ENCODE data around the gene PKD1L1.
"Not testable (repeated sequence)": the region's sequence is repeated elsewhere in the genome, so short reads cannot be mapped to it uniquely, and the experiment has no call there.

Gene PKD1L1

DNA sequence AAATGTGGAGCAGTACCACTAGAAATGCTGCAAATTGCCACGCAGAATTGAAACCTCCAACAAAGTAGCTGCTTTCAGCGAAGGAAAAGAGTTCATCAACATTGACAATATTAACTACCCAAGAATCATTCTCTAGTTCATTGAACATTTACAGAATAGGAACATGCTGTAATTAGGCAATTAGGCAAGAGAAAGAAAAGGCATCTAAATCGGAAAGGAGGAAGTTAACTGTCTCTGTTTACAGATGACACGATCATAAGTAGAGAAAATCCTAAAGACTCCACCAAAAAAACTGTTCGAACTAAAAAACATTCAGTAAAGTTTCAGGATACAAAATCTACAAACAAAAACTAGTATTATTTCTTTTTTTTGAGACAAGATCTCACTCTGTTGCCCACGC lies 8.9 kb upstream of the PKD1L1 start:
- DNase-seq: no peak

DNA sequence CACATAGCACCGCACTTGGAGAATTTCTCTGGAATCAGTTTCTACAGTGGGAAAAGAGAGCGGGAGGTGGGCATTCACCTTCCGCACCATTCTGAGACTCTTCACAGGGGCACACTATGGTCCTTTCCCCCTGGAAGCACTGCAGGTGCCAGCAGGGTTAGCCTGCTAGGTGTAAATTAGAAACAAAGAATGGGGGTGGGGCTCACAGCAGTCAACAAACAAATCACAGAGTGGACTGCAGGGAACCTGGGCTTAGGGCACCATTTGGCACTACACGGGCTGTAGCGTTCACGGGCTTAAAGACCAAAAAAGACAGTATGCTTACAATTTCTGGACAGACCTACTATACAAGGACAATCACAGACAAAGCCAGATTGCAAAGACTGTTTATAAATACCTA lies 8.0 kb upstream of the PKD1L1 start:
- no peak for DNase-seq

DNA sequence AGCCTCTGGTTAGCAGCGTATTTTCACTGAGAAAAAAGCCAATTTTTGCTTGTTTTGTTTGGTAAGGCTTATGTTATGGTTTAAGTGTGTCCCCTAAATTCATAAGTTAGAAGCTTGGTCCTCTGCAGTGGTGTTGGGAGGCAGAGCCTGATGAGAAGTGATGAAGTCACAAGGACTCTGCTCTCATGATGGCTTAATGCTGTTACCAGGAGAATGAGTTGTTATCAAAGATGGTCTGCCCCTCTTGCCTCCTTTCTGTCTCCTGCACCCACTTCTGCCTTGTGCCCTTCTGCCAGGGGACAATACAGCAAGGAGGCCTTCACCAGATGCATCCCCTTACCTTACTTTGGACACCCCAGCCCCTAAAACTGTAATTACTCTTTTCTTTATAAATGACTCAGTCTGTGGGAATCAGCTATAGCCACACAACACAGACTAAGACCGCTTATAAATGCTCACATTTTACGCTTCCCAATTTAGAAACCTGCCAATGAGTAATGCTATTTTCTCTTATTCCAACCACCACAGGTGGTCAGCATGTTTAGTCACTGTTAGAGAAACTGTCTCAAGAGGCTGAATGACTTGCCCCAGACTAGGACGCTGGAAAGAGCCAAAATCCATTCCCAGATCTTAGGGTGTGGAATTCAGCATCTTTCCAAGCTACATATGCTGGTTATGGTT lies 6.1 kb upstream of the PKD1L1 start:
- DNase-seq: no peak

DNA sequence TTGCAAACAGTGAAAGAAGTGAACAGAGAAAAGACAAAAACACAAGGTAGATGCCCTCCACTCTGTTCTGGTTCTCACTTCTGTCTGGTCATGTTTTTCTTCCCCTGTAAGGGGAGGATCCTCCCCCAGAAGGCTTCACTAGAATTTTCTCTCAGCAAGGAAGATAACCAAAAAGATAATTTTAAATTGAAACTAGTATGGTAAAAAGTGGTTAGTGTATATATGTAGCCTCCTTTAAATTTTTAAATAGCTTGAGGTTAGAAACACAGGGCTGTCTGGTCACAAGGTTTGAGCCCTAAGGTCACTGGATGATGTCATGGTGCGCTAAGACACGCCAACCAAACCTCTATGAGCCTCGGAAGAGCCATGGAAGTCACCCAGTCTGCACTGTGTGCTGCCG lies 5.6 kb upstream of the PKD1L1 start:
- DNase-seq: no peak

DNA sequence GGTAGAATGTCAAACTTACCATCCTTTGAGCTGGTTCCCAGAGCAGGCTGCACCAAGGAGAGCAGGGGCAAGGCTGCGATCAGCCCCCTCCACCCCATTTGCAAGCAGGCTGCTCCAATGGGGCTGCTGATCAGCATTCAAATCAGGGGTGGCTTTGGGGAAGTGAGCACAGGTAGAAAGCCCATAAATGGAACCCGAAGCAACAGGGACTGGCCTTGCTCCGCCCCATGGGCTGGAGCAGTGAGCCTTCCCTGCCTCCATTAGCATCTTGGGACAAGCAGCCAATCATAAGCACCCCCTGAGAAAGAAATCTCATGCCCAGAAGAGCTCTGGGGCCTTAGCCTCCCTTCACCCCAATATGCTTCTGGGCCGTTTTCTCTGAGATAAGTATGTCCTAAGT lies 4.0 kb upstream of the PKD1L1 start:
- DNase-seq: no peak

DNA sequence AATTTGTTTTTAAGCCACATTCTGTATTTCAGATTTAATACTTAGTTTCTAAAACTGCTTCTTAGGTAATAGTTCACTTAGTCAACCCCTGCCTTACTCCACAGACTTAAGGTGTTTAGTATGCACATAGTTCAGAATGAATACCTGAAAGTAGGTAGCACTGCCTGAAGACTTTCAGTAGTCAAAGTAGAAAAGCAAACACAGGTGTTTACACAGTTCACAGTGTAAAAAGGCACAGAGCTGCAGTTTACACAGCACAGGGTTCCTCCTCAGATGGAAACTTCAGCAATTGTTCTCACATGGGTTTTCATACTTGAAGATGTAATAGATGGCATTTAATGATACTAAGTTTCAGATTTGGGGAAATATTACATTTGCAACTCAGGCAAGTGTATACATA lies 3.1 kb upstream of the PKD1L1 start:
- DNase-seq: no peak

DNA sequence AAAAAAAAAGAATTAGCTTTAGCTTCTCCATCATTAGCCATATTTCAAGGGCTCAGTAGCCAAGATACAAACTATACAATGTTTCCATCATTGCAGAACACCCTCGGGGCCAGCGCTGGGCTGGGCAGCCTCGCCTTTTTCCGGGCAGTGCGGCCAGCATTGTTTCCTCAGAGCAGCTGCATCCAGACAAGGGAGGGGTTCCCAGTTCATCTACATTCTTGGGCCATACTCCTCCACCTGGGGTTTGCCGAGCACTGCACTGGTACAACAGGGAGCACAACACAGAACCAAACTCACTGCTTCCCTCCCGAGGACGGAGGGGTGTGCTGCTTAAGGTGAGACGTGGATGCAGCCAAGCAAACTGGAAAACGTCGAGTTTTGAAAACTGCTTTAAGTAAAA lies 2.4 kb upstream of the PKD1L1 start:
- no peak for DNase-seq

DNA sequence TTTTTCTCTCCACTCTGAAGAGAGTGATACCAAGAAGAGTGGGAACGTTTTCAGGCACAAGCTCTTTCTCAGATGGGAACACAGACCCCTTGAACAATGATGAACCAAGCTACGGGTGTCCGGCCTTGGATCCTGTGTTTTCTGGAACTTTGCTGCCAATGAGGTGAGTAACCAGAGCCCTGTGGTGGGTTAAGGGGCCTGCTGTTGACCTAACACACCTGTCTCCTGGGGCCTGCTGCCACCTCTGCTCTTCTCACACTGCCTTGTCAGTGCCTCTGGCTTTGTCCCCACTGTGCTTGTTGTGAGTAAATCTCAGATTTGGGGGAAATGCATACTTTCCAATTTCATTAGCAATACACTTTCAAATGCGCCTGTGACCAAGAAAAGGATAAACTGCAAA lies 1.4 kb upstream of the PKD1L1 start:
- DNase-seq: no peak

DNA sequence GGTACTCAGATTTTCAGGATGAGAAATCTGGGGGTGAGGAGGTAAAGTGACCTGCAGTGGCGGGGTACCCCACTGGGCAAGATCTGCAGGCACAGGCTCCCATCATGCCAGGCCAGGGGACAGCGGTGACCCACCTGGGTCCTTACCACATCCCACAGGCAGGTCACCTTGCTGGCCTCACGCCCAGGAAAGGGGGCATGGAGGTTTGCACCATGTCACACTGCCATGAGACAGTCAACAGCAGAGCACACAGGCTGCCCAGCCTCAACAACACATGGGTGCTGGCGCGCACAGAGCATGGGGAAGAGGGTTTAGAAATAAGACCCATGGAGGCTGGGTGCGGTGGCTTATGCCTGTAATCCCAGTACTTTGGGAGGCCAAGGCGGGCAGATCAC lies 914 bp downstream of the PKD1L1 start:
- no peak for DNase-seq

DNA sequence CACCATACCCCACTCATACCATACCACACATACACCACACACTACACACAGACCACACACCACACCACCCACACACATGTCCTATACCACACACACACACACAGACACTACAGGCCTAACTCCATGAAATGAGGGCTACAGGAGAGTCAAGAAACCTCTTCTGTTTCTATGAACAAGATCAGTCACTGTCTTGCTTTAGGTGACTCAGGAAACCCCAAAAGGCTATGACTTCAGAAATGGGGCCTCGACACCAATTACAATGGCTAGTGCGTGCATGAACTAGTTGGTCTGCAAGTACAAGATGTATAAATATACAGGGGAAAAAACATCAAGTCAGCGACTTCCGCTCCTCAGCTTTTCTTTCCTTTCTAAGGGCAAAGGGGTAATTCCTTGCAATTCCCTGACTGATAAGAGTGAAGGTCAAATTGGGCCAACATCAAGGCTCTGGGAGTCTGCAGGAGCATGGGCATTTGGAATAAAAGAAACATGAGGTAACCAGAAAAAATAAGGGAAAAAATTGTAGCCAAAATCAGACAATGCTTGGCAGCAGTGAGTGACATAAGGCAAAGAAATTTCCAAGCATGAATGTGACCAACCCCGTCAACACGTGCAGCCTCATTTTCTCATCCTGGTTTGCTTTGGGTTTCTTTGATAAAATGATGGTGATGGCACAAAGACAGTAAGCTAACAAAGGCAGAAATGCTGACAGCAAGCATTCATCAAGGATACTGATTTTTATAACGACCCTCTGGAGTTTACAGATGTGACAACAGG lies 1.5 kb downstream of the PKD1L1 start:
- no peak for DNase-seq

DNA sequence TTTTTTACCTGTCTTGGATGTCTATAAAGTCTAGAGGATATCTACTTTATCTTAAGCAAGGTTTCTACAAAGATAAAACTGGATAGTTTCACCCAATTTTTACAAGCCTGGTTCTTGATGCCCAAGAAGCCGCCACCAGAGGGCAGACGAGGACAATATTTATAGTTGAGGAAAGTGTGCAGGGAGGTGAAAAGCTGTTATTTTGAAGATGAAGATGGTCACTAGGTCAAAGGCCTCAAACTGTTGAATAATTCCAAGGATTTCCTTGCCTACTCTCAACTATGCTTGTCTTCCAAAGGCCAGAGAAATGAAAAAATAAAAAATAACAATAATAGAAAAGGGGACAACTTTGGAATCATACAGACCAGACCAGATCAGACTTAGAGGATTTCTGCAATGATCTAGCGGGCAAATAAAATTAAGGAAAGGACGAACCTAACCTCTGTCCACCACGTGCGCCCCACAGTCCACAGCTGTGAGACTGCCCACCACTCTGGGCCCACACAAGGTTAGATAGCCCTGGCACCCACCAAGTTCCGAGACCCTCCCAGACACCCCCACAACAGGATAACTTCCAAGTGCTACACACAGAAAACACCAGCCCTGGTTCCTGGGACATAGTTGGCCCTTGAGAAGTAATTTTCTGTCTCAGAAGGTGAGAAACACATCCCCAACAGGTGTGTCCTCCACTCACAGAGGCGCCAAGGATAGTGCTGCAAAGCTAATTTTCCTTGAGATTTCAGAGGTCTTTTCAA lies 2.8 kb downstream of the PKD1L1 start:
- peak; percentile 24 for DNase-seq

DNA sequence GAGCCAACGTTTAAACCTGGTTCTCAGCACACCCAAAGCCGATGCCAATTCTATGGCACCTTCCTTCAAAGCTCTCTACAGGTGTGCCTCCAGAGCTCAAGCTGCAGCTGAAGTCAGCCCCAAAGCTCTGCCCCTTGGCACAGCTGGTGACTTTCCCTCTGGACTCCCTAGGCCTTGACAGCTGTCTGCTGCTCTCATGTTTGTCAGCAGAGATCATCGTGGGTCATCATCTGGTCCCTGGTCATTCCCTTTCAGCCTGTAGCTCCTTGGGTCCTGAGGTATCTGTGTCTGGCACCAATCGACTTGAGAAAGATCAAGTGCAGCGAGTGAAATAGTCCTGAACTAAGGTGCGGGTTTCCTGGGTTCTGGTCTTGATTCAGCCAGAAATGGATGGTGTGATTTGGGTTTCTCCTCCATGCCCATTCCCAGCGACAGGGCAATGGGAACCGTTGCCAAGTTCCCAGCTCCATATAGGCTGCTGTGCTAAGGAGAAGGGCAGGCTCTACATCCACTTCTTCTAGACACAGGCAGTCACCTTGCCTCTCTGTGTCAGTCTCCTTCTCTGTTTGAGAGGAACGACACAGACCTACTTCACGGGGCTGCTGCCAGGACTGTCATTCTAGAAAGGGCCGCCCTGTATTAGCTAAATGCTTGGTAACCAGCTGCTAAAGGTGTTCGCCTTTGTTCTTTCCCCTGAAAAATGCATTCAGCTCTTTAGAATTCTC lies 3.6 kb downstream of the PKD1L1 start:
- no peak for DNase-seq

DNA sequence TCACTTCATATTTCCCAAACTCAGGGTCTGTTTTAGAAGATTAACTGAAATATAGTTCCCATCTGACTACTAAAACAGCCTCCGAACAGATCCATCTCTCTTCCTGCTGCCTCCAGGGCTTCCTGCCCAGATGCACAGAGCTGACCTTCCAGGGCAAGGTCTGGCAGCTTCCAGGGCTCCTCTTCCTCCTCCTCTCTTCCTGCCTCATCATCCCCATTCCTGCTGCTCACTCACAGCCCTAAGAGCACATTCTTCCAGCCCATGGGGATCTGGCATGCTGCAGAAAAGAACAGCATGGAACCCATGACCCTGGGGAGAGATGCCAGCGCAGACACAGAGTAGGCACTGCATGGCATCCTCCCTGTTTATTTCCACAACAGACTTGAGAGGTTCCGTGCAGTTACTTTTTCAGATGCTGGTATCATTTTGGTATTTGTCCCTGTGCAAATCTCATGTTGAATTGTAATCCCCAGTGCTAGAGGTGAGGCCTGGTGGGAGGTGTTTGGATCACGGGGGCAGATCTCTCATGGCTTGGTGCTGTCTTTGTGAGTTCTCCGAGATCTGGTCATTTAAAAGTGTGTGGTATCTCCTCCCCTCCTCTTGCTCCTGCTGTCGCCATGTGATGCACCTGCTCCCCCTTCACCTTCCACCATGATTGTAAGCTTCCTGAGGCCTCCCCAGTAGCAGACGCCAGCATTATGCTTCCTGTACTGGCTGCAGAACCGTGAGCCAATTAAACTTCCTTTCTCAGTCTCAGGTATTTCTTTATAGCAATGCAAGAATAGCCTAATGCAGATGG lies 4.4 kb downstream of the PKD1L1 start:
- no peak for DNase-seq

DNA sequence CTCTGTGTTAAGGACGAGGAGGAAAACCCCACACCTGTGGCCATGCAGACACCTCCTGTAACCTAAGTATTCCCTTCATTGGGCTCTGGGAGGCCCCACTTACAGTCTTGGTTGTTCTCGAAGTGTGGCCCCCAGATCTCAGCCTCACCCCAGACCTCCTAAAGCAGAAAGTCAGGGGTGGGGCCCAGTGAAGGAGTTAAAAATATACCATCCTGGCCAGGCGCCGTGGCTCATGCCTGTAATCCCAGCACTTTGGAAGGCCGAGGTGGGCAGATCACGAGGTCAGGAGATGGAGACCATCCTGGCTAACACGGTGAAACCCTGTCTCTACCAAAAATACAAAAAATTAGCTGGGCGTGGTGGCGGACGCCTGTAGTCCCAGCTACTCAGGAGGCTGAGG lies 5.6 kb downstream of the PKD1L1 start:
- not testable (repeated sequence) for DNase-seq

DNA sequence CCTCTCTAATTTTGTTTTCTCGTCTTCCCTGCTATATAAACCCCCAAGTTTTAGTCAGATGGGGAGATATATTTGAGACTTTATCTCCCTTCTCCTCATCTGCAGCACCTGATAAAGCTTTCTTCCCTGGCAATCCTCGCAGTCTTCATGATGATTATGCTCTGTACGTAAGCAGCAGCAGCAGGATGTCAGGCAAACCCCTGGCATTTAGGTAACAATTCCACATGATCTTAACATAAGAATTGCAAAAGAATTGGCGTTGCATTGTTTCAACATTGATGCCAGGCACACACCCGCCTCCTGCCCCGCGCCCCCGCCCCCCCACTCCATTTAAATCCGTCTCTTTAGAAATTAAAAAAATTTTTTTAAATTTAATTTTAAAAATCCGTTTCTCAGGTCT lies 6.1 kb downstream of the PKD1L1 start:
- no peak for DNase-seq

DNA sequence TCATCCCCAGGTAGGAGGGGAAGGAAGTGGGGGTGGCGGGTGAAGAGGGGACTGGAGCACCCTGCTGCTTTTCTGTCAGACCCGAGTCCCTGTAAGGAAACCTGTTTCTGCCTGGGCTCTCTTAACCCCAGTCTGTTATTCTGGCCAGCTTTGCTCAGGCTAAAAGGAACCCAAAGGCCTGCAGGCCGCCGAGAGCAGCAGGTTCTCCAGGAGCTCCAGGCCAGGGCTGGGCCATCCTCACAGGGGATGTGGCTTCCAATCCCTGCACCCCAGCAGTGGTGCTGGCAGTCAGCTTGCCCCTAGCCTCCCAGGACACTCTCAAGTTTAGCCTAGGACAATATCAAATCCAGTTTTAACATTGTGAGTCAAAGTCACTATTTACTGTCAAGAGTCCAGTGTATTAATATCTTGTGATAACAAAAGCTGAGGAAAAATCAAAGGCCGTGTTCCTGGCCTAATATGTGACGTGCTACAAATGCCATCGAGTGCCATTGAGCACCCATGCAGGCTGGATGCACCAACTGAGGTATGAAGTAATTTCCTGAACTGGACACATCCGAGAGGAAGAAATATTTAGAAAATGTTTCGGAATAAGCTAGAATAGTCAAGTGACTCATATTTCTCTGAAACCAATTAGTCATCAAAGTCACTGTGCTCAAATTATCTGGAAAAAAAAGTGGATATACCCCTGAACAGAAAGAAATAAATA lies 7.0 kb downstream of the PKD1L1 start:
- no peak for DNase-seq

DNA sequence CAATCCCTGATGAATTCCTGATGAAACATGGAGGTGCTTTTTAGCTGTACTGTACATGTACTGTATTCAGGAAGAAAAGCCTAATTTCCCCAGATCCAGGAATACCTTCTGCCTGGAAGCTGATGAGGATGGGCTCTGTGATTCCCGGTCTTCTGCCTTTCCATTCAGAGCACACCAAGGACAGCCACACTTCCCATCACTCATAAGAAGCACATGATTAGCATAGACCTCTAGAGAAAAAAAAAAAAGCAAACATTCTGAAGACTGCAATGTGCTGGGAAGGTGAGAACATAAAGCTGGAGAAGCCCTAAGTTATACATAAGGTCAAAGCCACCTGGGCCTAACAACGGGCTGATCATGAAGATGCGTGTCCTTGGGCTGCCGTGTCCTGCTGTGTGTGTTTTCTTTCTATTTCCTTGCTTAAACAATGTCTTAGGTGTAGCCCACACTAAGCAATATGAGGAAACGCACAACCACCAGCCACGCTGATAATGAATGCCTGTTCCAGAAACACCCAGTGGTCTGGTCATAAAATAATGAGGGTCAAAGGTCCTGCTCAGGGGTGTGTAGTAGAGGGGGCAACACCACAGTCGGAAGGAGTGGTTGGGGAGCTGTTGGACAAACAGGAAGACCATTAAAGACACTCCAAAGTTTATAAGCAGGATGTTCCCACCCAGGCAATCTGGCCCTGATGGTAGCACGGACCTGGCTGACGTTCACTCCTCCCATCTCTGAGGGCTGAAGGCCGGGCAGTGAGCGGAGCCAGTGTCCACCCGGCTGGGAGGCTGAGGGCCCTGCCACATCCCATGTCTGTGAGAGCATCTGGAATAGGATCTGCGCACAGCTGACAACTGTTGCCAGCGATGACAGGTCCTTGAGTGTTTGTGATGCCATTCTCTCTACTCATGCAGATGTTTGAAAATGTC lies 7.9 kb downstream of the PKD1L1 start:
- no peak for DNase-seq

DNA sequence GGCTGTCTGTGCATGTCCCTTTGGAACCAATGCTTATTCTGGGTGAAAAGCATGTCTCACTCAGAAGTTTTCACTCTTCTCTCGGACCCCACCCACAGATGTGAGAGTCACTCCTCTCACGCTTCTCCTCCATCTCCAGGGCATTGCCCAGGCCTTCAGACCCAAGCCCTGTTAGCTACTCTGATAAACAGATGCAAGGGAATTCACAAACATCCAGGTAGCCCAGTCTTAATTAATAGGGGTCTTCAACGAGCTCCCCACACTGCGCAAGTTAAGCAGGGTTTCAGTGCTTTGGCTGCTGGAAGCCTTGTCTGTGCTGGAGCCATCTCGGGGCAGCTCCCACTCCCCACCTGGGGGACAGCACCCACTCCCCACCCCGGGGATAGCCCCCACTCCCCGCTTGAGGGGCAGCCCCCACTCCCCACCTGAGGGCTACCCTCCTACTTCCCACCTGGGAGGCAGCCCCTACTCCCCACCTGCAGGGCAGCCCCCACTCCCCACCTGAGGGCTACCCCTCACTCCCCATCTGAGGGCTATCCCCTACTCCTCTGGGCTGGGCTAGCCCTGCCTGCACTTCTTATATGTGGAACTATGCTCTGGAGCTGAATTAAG lies 8.7 kb downstream of the PKD1L1 start:
- DNase-seq: no peak

DNA sequence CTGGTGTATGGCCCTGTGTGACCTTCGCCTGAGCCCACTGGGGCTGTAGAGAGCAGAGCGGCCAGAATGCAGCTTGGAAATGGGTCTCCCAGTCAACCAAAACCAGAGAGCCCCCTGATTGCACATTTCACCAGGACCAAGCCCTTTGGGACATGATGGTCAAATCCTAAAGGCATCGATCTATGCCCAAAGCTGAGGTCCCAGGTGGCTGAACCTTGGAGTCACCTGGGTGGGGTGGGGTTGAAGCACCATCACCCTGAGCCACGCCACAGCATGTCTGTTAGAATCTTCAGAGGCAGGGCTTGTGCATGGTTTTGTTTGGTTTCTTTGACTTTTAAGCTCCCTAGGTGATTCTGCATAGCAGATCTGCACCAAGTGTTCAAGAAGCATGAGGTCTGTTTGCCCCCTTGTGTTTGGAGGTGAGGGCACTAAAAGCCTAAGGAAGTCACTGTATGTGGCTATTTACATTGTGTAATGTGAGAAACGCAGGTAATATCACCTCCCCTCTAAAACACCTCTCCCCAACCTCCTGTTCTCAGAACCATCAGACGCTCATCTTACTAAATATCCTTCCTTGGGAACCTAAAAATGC lies 9.6 kb downstream of the PKD1L1 start:
- no peak for DNase-seq

All from NCI-H1417 treated with DMSO at 0.1 percent for 48 hours (cell line).